Breast epithelium (tissue), 4 donors: ENCODE results near the gene KRTAP2-4. TPM values are rescaled to one million over a fixed set of nuclear protein-coding genes. Genes with fewer than 3 reads are reported as not detected.

Experiments
- DNase-seq, 2 donors: peaks; one replicate each; pipeline ENCODE4 v3.0.0-alpha.2; 2019; ENCODE audit warnings: low spot score in 2 of 2
- H3K27ac ChIP-seq, 2 donors: fragments of 200-600 bp; sonication (generic) in 1 of 2; one replicate each; pipeline ENCODE4 v1.5.1; 2016 to 2019; ENCODE audit warnings: mild to moderate bottlenecking in 1 of 2
- H3K27me3 ChIP-seq, 2 donors: fragments of 200-600 bp; sonication (generic) in 1 of 2; one replicate each; pipeline versions ENCODE4 v1.5.1 to v1.6.0; 2017 to 2019; ENCODE audit warnings: control low read depth in 1 of 2, mild to moderate bottlenecking in 1 of 2
- H3K36me3 ChIP-seq: fragments of 200-600 bp; one replicate; pipeline ENCODE4 v1.5.1; 2019
- H3K4me1 ChIP-seq, 2 donors: fragments of 200-600 bp; sonication (generic); one replicate each; pipeline ENCODE4 v1.5.1; 2016 to 2019; ENCODE audit warnings: control low read depth in 1 of 2
- H3K4me3 ChIP-seq, 3 donors: fragments of 200-600 bp; sonication (generic); 1 replicate in 2 of 3; 2 replicates in 1 of 3; pipeline ENCODE4 v1.5.1; 2016 to 2019; ENCODE audit warnings: mild to moderate bottlenecking in 3 of 3, moderate library complexity in 2 of 3
- H3K9me3 ChIP-seq, 2 donors: fragments of 200-600 bp; sonication (generic) in 1 of 2; one replicate each; pipeline ENCODE4 v1.5.1; 2016 to 2019; ENCODE audit warnings: control low read depth in 1 of 2
- CTCF ChIP-seq, 3 donors: fragments of 450-650 bp; IDR thresholded peaks; one replicate each; pipeline ENCODE4 v1.5.1; 2016 to 2017; ENCODE audit warnings: antibody characterized with exemption in 3 of 3, mild to moderate bottlenecking in 3 of 3, moderate library complexity in 3 of 3
- POLR2A ChIP-seq: fragments of 450-650 bp; IDR thresholded peaks from one replicate; pipeline ENCODE4 v1.6.1; 2016; ENCODE audit warnings: antibody characterized with exemption, mild to moderate bottlenecking, moderate library complexity
- POLR2AphosphoS5 ChIP-seq, 3 donors: sonication (generic); formaldehyde crosslinking; IDR thresholded peaks; one replicate each; pipeline ENCODE4 v1.6.1; 2017; ENCODE audit warnings: antibody characterized with exemption in 3 of 3
- intact Hi-C: fragments of 100-400 bp; cut with DNase I; formaldehyde crosslinking; loops from one replicate; pipeline ENCODE4 v1.15.1; 2023; ENCODE audit warnings: low total_unique reads
- total RNA-seq, 3 donors: library from RNA; depleted of rRNA; stranded (reverse); fragments of >200 nt; gene quantifications; one replicate each; pipeline ENCODE4 v1.1.0, GENCODE V29; 2016

The KRTAP2-4 gene
- total RNA-seq, 3 donors from 2014 or later = not detected

GRCh38 chr17:41029633-41030245 is 35.9 kb downstream of the KRTAP2-4 start, which contains the start of gene KRTAP1-4:
KRTAP1-4 (minus strand) TSS chr17:41030195; CDS start chr17:41030078, 117 bp downstream.
- no peak for TF ChIP-seq CTCF (IDR thresholded peaks at IDR 0.05)
- no peak for TF ChIP-seq POLR2AphosphoS5 (IDR thresholded peaks at IDR 0.05)
- TF ChIP-seq POLR2A = no peak
- H3K27me3 ChIP-seq = no peaks in the 10 kb centered on the region

GRCh38 chr17:41026715-41027471 is 38.8 kb downstream of the KRTAP2-4 start, which contains the start of gene KRTAP1-5:
KRTAP1-5 (minus strand) TSS chr17:41027208; CDS start chr17:41027155, 53 bp downstream.
- intact Hi-C loops = no loop called here
- no peaks in the 10 kb centered on the region for H3K27me3 ChIP-seq
- no peaks in the 10 kb centered on the region for H3K36me3 ChIP-seq
- H3K9me3 ChIP-seq = no peaks in the 10 kb centered on the region
- H3K4me1 ChIP-seq = no peaks in the 10 kb centered on the region
- H3K4me3 ChIP-seq = no peak within 1 kb of the TSS
- DNase-seq = no peak
- no peak within 1 kb of the TSS for H3K27ac ChIP-seq
- TF ChIP-seq POLR2A = no peak
- no peak for TF ChIP-seq POLR2AphosphoS5 (IDR thresholded peaks at IDR 0.05)
- no peak for TF ChIP-seq CTCF (IDR thresholded peaks at IDR 0.05)

More at GRCh38 chr17:41029633-41030245, 35.9 kb downstream of the KRTAP2-4 start, which contains the start of gene KRTAP1-4:
- Histone ChIP-seq H3K4me1 (no peaks in the 10 kb centered on the region), H3K4me3 (no peak within 1 kb of the TSS), H3K36me3 (no peaks in the 10 kb centered on the region), H3K27ac (no peak within 1 kb of the TSS), H3K9me3 (no peaks in the 10 kb centered on the region)
- intact Hi-C loops = no loop called here
- no peak for DNase-seq

- TF ChIP-seq CTCF (IDR thresholded peaks at IDR 0.05) = no peak
- TF ChIP-seq POLR2AphosphoS5 (IDR thresholded peaks at IDR 0.05) = no peak
- TF ChIP-seq POLR2A = no peak
- Histone ChIP-seq H3K4me3 (no peak overlapping the region), H3K27me3 (no peaks in the 10 kb centered on the region), H3K27ac (no peak overlapping the region), H3K4me1 (no peaks in the 10 kb centered on the region), H3K36me3 (no peaks in the 10 kb centered on the region), H3K9me3 (no peaks in the 10 kb centered on the region)
- intact Hi-C loops = no loop called here
- no peak for DNase-seq
Measured at GRCh38 chr17:41024697-41025096, 41.0 kb downstream of the KRTAP2-4 start.

- no peak for TF ChIP-seq POLR2A
- TF ChIP-seq POLR2AphosphoS5 (IDR thresholded peaks at IDR 0.05) = no peak
- TF ChIP-seq CTCF (IDR thresholded peaks at IDR 0.05) = no peak
- H3K4me3 ChIP-seq = no peak overlapping the region
- intact Hi-C loops = no loop called here
- no peak for DNase-seq
- no peaks in the 10 kb centered on the region for H3K9me3 ChIP-seq
- H3K36me3 ChIP-seq = no peaks in the 10 kb centered on the region
- H3K27ac ChIP-seq = no peak overlapping the region
- no peaks in the 10 kb centered on the region for H3K27me3 ChIP-seq
- no peaks in the 10 kb centered on the region for H3K4me1 ChIP-seq
Measured at GRCh38 chr17:41020336-41020735, 45.3 kb downstream of the KRTAP2-4 start.

- no peak for DNase-seq
Measured at GRCh38 chr17:41019415-41019814, 46.3 kb downstream of the KRTAP2-4 start.

More at GRCh38 chr17:41019415-41019814, 46.3 kb downstream of the KRTAP2-4 start:
- no peak for TF ChIP-seq POLR2A
- TF ChIP-seq CTCF (IDR thresholded peaks at IDR 0.05) = no peak
- TF ChIP-seq POLR2AphosphoS5 (IDR thresholded peaks at IDR 0.05) = no peak
- H3K4me3 ChIP-seq = no peak overlapping the region
- no peak overlapping the region for H3K27ac ChIP-seq
- H3K27me3 ChIP-seq = no peaks in the 10 kb centered on the region
- no peaks in the 10 kb centered on the region for H3K36me3 ChIP-seq
- H3K9me3 ChIP-seq = no peaks in the 10 kb centered on the region
- intact Hi-C loops = loop anchor here (1.0 kb wide), 1 partner anchor 13 kb away; no protein-coding TSS in a partner anchor
- no peaks in the 10 kb centered on the region for H3K4me1 ChIP-seq
